Measurements from ENCODE around the gene LMBR1. TPM values are rescaled to one million over a fixed set of nuclear protein-coding genes. Genes with fewer than 3 reads are reported as not detected.

The LMBR1 gene
- total RNA-seq, 1 donor from 2014 or later = 37.6 TPM

DNA sequence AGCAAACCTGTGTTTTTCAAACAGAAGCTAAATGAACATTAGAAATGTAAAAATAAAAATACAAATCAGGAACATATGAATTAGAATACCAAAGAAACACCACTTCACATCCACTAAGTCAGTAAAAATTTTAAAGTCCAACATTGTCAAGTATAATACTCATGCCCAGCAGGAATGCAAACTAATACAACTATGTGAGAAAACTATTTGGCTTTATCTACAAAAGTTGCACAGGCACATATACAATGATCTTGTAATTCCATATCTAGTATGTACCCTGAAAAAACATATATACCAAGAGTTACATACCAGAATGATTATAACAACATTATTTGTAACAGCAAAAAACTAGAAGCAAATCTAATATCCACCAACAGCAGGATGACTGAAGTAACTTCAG is 161.3 kb downstream of the LMBR1 start:
- H3K9me3 ChIP-seq (replicated peaks) = peaks cover 29% of the 10 kb centered on the region
- H3K27ac ChIP-seq (replicated peaks) = no peak overlapping the region
- peaks cover 42% of the 10 kb centered on the region for H3K36me3 ChIP-seq
- DNase-seq = no peak
- H3K4me1 ChIP-seq = no peaks in the 10 kb centered on the region
- TF ChIP-seq, protein P1, sequence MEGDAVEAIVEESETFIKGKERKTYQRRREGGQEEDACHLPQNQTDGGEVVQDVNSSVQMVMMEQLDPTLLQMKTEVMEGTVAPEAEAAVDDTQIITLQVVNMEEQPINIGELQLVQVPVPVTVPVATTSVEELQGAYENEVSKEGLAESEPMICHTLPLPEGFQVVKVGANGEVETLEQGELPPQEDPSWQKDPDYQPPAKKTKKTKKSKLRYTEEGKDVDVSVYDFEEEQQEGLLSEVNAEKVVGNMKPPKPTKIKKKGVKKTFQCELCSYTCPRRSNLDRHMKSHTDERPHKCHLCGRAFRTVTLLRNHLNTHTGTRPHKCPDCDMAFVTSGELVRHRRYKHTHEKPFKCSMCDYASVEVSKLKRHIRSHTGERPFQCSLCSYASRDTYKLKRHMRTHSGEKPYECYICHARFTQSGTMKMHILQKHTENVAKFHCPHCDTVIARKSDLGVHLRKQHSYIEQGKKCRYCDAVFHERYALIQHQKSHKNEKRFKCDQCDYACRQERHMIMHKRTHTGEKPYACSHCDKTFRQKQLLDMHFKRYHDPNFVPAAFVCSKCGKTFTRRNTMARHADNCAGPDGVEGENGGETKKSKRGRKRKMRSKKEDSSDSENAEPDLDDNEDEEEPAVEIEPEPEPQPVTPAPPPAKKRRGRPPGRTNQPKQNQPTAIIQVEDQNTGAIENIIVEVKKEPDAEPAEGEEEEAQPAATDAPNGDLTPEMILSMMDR (IDR thresholded peaks at IDR 0.05; ENCODE audit: borderline replicate concordance) = no peak
- no peak overlapping the region for H3K4me3 ChIP-seq
- no peaks in the 10 kb centered on the region for H3K27me3 ChIP-seq (ENCODE audit: low read depth)
- intact Hi-C loops (cut with micrococcal nuclease) = no loop called here

DNA sequence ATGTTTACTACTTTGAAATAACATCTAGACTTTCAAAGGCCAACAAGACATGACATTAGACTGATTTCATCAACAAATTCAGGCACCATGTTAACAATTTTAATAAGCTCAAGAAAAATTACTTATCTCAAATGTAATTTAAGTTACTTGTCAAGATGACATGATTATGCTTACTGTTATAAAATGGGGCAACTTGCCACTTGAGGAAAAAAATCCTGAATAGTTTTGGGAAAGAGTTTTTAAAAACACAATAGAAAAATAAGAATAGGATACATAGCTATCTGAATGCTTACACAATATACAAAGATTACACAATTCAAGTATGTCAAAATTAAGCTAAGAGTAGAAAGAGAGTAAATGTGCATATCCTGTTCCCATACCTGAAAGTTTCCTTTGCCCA is 167.0 kb downstream of the LMBR1 start:
- no peak for DNase-seq
- intact Hi-C loops (cut with micrococcal nuclease) = no loop called here
- no peaks in the 10 kb centered on the region for H3K9me3 ChIP-seq (replicated peaks)

DNA sequence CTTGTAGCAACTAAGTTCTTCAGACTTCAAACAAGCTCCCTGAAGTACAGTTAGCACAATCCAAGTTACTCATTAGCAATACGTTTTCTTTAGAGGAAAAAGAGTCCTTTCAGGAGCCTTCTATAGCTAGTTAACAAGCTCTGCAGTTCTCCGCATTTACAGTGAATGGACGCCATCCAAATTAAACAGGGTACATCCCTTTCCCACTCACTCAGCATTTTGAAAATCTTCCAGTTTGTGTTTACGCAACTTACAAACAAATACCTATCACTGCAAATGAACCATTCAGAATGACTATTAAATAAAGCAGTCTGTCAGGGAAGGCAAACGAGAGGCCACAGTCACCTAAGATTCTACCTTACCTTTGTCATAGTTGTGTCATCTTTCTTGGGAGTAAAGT is 167.9 kb downstream of the LMBR1 start:
- intact Hi-C loops (cut with micrococcal nuclease) = no loop called here
- peaks cover 9% of the 10 kb centered on the region for H3K36me3 ChIP-seq
- DNase-seq = no peak
- no peaks in the 10 kb centered on the region for H3K4me1 ChIP-seq
- no peak overlapping the region for H3K4me3 ChIP-seq
- no peaks in the 10 kb centered on the region for H3K9me3 ChIP-seq (replicated peaks)
- H3K27ac ChIP-seq (replicated peaks) = no peak overlapping the region
- TF ChIP-seq, protein P1 (IDR thresholded peaks at IDR 0.05; ENCODE audit: borderline replicate concordance) = no peak
- H3K27me3 ChIP-seq (ENCODE audit: low read depth) = no peaks in the 10 kb centered on the region

More for the DNA sequence above, 167.0 kb downstream of the LMBR1 start:
- Histone ChIP-seq H3K27ac (replicated peaks) (no peak overlapping the region), H3K4me1 (no peaks in the 10 kb centered on the region), H3K36me3 (peaks cover 9% of the 10 kb centered on the region), H3K27me3 (ENCODE audit: low read depth) (no peaks in the 10 kb centered on the region), H3K4me3 (no peak overlapping the region)
- TF ChIP-seq, protein P1 (IDR thresholded peaks at IDR 0.05; ENCODE audit: borderline replicate concordance) = no peak

DNA sequence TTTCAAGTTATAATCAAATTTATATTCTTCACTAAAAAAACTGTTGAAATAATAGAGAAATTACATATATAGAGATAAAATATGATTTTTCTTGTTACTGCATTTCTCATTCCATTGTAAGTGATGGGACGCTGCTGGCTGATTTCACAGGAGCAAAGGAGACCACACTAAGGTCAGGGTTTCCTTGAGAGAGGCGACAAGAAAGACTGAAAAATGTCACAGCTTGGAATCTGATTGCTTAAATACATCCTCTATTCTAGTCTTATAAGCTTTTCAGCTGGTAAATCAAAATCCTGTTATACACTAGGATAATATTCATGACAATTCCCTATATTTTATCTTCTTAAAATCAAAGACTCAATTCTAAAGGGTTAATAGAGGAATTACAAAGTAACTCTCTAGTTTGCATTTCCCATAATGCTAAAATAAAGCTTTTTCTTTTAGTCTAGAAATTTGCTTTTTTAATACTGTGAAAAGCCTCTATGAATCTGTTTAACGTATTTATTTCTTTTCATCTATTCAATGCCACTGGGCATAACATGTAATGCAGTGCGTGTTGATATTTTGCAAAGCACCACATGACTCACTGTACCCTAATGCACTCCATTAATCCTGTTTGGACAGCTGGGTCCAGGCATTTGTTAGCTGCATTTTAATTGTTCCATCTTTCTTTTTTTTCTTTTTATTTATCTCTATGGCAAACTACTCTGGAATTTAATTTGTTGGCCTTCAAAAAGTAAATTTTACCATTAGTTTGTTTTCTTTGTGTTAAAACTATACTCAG is 170.7 kb downstream of the LMBR1 start:
- Histone ChIP-seq H3K27me3 (ENCODE audit: low read depth) (no peaks in the 10 kb centered on the region), H3K4me1 (no peaks in the 10 kb centered on the region), H3K9me3 (replicated peaks) (no peaks in the 10 kb centered on the region), H3K36me3 (peaks cover 24% of the 10 kb centered on the region), H3K27ac (replicated peaks) (no peak overlapping the region), H3K4me3 (no peak overlapping the region)
- DNase-seq = no peak
- intact Hi-C loops (cut with micrococcal nuclease) = no loop called here
- TF ChIP-seq, protein P1 (IDR thresholded peaks at IDR 0.05; ENCODE audit: borderline replicate concordance) = no peak

DNA sequence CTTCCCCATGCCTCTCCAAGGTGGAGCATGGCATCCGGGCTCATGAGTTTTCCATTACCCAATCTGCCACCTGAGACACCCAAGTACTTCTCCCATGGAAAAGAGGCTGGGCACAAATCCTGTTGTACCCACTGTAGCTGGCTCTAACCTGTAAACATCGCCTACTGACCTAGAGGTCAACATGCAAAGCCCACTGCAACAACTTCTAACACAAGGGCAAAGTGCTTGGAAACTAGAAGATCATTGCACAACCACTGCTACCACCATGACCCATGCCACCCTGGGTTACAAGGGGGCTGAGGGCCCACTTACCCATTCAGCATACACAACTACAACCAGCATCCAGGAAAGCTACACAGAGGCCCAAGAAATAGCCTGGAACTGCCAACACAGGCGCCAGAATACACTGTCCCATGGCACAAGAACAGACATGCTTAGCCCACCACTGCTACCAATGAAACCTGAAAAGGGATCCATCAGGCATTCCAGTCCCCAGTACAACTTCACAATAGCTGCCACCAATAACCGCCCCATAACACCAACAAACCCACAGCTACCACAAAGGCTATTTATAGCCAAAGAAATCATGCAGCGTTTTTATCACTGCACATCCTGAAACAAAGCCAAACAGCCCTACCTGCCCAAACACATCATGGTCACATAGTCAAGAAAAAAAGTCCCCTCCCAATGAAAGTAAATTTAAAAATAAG is 189.1 kb downstream of the LMBR1 start:
- intact Hi-C loops (cut with micrococcal nuclease) = no loop called here
- Histone ChIP-seq H3K4me1 (peaks cover 17% of the 10 kb centered on the region), H3K4me3 (no peak overlapping the region), H3K27me3 (ENCODE audit: low read depth) (no peaks in the 10 kb centered on the region), H3K27ac (replicated peaks) (no peak overlapping the region), H3K36me3 (peaks cover 20% of the 10 kb centered on the region), H3K9me3 (replicated peaks) (peaks cover 33% of the 10 kb centered on the region)
- no peak for DNase-seq
- TF ChIP-seq, protein P1 (IDR thresholded peaks at IDR 0.05; ENCODE audit: borderline replicate concordance) = no peak
